ENCODE data around the gene CDC73. TPM values are rescaled to one million over a fixed set of nuclear protein-coding genes. Genes with fewer than 3 reads are reported as not detected.

CDC73 gene
- total RNA-seq, 2 donors from 2014 or later = 22.6 to 37.9 TPM

DNA sequence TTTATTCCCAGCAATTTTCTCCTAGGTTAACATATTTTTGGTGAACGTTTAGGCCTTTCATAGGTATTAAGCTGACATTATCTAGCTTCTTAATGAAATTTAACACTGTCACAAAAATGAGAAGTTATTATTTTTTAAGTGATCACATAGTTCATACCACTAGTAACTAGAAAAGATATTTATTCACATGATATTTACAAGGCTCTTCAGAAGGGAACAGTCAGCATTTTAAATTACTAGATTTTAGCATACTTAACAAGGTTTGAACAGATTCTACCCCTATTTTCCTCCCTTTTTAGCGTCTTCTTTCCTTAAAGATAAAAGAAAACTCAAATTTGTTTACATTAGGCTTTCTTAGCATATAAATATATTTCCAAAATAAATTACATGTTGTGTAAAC lies 130.1 kb downstream of the CDC73 start:
- Histone ChIP-seq H3K36me3 (replicated peaks in 1 of 2; ENCODE audit: insufficient read depth in 1 of 2, low read depth in 2 of 2) (peaks cover 0 to 1% of the 10 kb centered on the region in 2 donors), H3K27ac (no peak overlapping the region), H3K27me3 (no peaks in the 10 kb centered on the region), H3K4me3 (no peak overlapping the region), H3K9me3 (no peaks in the 10 kb centered on the region), H3K4me1 (no peaks in the 10 kb centered on the region)
- 85 to 87% methylated on average over 2 of the region's 2 CpGs for WGBS, 2 donors
- ATAC-seq = no peak
- intact Hi-C loops (cut with DNase I) = no loop called here
- TF ChIP-seq POLR2A (IDR thresholded peaks at IDR 0.05) = no peak
- TF ChIP-seq, protein P1, sequence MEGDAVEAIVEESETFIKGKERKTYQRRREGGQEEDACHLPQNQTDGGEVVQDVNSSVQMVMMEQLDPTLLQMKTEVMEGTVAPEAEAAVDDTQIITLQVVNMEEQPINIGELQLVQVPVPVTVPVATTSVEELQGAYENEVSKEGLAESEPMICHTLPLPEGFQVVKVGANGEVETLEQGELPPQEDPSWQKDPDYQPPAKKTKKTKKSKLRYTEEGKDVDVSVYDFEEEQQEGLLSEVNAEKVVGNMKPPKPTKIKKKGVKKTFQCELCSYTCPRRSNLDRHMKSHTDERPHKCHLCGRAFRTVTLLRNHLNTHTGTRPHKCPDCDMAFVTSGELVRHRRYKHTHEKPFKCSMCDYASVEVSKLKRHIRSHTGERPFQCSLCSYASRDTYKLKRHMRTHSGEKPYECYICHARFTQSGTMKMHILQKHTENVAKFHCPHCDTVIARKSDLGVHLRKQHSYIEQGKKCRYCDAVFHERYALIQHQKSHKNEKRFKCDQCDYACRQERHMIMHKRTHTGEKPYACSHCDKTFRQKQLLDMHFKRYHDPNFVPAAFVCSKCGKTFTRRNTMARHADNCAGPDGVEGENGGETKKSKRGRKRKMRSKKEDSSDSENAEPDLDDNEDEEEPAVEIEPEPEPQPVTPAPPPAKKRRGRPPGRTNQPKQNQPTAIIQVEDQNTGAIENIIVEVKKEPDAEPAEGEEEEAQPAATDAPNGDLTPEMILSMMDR (IDR thresholded peaks at IDR 0.05) = no peak
- no peak for DNase-seq

DNA sequence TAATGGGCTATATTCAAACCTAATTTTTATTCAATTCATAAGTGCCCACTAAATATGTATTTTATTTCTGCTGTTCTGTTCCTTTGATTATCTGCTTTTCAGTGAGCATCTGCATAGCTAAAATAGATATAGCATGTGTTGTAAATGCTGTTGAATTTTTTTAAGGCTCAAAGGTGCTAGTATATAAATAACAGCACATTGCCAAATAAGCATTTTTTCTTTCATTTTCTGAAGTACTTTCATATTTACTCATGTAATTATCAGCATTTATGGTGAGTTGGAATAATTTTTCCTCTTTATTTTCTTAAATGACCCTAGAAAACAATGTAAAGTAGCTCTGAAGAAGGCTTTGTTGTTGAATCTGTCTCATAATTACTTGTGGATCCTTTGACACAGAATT lies 134.2 kb downstream of the CDC73 start:
- Histone ChIP-seq H3K9me3 (no peaks in the 10 kb centered on the region), H3K4me1 (peaks cover 9% of the 10 kb centered on the region), H3K4me3 (no peak overlapping the region), H3K27me3 (no peaks in the 10 kb centered on the region), H3K27ac (no peak overlapping the region), H3K36me3 (replicated peaks in 1 of 2; ENCODE audit: insufficient read depth in 1 of 2, low read depth in 2 of 2) (no peaks in the 10 kb centered on the region)
- intact Hi-C loops (cut with DNase I) = no loop called here
- no peak for ATAC-seq
- no peak for TF ChIP-seq POLR2A (IDR thresholded peaks at IDR 0.05)
- TF ChIP-seq, protein P1 (IDR thresholded peaks at IDR 0.05) = no peak
- DNase-seq = no peak

DNA sequence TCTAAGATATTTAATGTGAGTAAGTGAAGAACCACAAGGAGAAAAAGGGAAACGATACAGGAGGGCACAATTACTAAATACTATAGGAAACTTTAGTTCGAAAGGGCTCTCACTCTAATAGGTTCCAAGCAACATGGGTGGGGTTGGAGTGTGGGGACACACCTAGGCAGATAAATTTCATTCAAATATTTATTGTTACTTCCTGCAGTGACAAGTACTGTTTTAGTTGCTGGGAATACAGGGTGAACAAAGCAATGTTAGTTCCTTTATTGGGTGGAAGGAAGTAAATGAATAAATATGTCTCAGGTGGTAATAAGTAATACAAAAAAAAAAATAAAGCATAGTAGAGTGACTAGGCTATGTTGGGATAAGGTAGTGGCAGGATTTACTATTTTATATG lies 137.8 kb downstream of the CDC73 start:
- ATAC-seq (no peak), DNase-seq (no peak)
- H3K9me3 ChIP-seq = no peaks in the 10 kb centered on the region
- peaks cover 11% of the 10 kb centered on the region for H3K4me1 ChIP-seq
- no peaks in the 10 kb centered on the region for H3K36me3 ChIP-seq (replicated peaks in 1 of 2; ENCODE audit: insufficient read depth in 1 of 2, low read depth in 2 of 2)
- intact Hi-C loops (cut with DNase I) = no loop called here
- 90 to 91% methylated on average over 2 of the region's 2 CpGs for WGBS, 2 donors
- no peak for TF ChIP-seq POLR2A (IDR thresholded peaks at IDR 0.05)
- TF ChIP-seq, protein P1 (IDR thresholded peaks at IDR 0.05) = no peak
- no peak overlapping the region for H3K27ac ChIP-seq
- no peak overlapping the region for H3K4me3 ChIP-seq
- H3K27me3 ChIP-seq = no peaks in the 10 kb centered on the region

DNA sequence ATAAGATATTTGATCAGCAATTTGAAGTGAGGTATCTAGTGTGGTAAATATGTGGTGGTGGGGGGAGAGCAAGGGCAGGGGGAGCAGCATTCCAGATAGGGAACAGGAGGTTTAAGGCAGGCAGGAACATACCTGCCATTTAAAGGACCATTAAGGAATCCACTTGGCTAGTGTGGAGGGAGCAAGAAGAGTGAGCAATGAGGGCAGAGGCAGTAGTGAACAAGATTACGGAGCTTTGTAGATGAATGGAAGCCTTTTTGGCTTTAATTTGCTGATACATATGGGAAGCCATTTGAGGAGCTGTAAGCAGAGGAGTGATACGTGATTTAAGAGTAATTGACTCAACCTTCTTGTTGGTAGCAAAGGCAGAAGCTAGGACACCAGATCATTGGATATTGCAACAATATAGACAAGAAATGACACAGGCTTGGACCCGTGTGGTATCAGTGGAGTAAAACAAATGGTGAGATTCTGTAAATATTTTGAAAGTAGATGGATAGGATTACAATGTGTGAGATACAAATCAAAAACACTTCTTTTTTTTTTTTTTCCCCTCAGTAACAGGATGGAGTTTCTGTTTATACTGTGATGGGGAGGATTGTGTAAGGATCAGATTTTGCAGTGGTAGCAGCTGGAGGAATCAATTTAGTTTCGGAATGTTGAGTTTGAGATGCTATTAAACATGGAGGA lies 138.4 kb downstream of the CDC73 start:
- no peak for DNase-seq
- no peak overlapping the region for H3K4me3 ChIP-seq
- H3K4me1 ChIP-seq = peaks cover 11% of the 10 kb centered on the region
- ATAC-seq = no peak
- 78 to 81% methylated on average over 4 of the region's 4 CpGs for WGBS, 2 donors
- TF ChIP-seq POLR2A (IDR thresholded peaks at IDR 0.05) = no peak
- TF ChIP-seq, protein P1 (IDR thresholded peaks at IDR 0.05) = no peak
- intact Hi-C loops (cut with DNase I) = no loop called here
- H3K27me3 ChIP-seq = no peaks in the 10 kb centered on the region
- no peaks in the 10 kb centered on the region for H3K9me3 ChIP-seq
- no peak overlapping the region for H3K27ac ChIP-seq
- H3K36me3 ChIP-seq (replicated peaks in 1 of 2; ENCODE audit: insufficient read depth in 1 of 2, low read depth in 2 of 2) = no peaks in the 10 kb centered on the region

DNA sequence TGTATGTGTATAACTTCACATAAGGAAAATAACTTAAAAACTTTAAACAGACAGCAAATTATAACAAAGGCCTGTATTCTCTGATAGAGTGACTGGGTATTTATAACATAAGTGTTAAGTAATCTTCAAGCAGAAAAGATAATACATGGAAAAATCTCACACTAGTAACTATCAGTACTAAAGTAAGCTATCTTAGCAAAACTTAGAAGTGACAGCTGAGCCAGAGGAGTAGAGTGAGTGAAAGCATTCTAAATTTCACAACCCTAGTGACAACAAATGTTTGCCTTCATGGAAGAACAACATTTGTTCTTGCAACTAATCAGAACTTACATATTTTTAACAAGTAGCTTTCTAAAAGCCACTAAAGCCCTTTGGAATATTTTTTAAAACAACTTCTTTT lies 139.1 kb downstream of the CDC73 start:
- no peaks in the 10 kb centered on the region for H3K36me3 ChIP-seq (replicated peaks in 1 of 2; ENCODE audit: insufficient read depth in 1 of 2, low read depth in 2 of 2)
- H3K27me3 ChIP-seq = no peaks in the 10 kb centered on the region
- no peak overlapping the region for H3K27ac ChIP-seq
- H3K4me3 ChIP-seq = no peak overlapping the region
- H3K4me1 ChIP-seq = peaks cover 11% of the 10 kb centered on the region
- TF ChIP-seq, protein P1 (IDR thresholded peaks at IDR 0.05) = no peak
- no peak for TF ChIP-seq POLR2A (IDR thresholded peaks at IDR 0.05)
- ATAC-seq (no peak), DNase-seq (no peak)
- intact Hi-C loops (cut with DNase I) = no loop called here
- H3K9me3 ChIP-seq = no peaks in the 10 kb centered on the region

Measured in body of pancreas (tissue), 4 donors.